ENCODE measurements around the gene ZNF281. TPM values are rescaled to one million over a fixed set of nuclear protein-coding genes. Genes with fewer than 3 reads are reported as not detected.

Gene ZNF281
- total and polyA plus RNA-seq, 2 of the 4 experiments (the other 2 are of a cell fraction), result 7.0 to 37.5 TPM

GRCh38 chr1:200364831-200365230 lies 45.0 kb downstream of the ZNF281 start:
- peak overlapping the region; percentile 64 for H2BK5ac ChIP-seq (ENCODE audit: low read depth, low read length, poor library complexity, severe bottlenecking)
- H3K9me3 ChIP-seq (ENCODE audit: control insufficient read depth, insufficient read depth, low read length), result no peaks in the 10 kb centered on the region
- H4K91ac ChIP-seq (ENCODE audit: insufficient read depth, low read depth, low read length), result peak overlapping the region; percentile 7
- H3K18ac ChIP-seq (ENCODE audit: low read depth, low read length), result peak overlapping the region; percentile 33; the same call in 1 of the 2 replicates
- no peaks in the 10 kb centered on the region for H3K36me3 ChIP-seq (ENCODE audit: control insufficient read depth, insufficient read depth, low read length)
- no peak overlapping the region for H3K4me2 ChIP-seq (ENCODE audit: low read depth, low read length)
- H4K5ac ChIP-seq (ENCODE audit: low read depth, low read length), result peak overlapping the region; percentile 1; the same call in 1 of the 2 replicates
- intact Hi-C loops (cut with micrococcal nuclease) (no loop called here), in situ Hi-C loops (cut with MboI; ENCODE audit: low sequenced_read_pairs) (no loop called here), dilution Hi-C loops (cut with HindIII; ENCODE audit: low sequenced_read_pairs, unreplicated experiment) (no loop called here)
- H3K27me3 ChIP-seq (ENCODE audit: control insufficient read depth, insufficient read depth, low read length), result no peaks in the 10 kb centered on the region
- H3K27ac ChIP-seq (ENCODE audit: insufficient read depth, low read length), result peak overlapping the region; percentile 59
- H2AK9ac ChIP-seq (replicated peaks; ENCODE audit: low read depth, low read length, poor library complexity), result no peak overlapping the region
- DNase-seq (peak; percentile 61), ATAC-seq (ENCODE audit: low read depth) (no peak)
- H3K9me1 ChIP-seq (ENCODE audit: insufficient read depth, low read length), result peaks cover 16% of the 10 kb centered on the region
- TF ChIP-seq CEBPB (IDR thresholded peaks at IDR 0.05; ENCODE audit: low read depth, low read length), result 0 out of 2 replicates have a peak, but pooled peaks have one; percentile 5
- TF ChIP-seq RFX5 (IDR thresholded peaks at IDR 0.05; ENCODE audit: low read depth, low read length), result no peak
- TF ChIP-seq NFE2L2 (IDR thresholded peaks at IDR 0.05; ENCODE audit: low read depth, low read length), result no peak
- TF ChIP-seq RAD21 (IDR thresholded peaks at IDR 0.05; ENCODE audit: low read length), result no peak
- H3K14ac ChIP-seq (replicated peaks; ENCODE audit: low read depth, low read length), result peak overlapping the region; percentile 34
- H4K8ac ChIP-seq (ENCODE audit: low read depth in 2 of 2, low read length in 2 of 2), result peak overlapping the region in 1 of 2 experiments; percentile 47; a peak in 2 of 4 replicates
- BruUV-seq (replicated peaks), result no TSS peak
- ChIA-PET CTCF (interaction anchor here (1.1 kb wide), 1 partner anchor 10 kb away, joined by 3 read pairs; no protein-coding TSS in a partner anchor), POLR2A (ENCODE audit: unreplicated experiment) (no interaction called here)
- H3K4me3 ChIP-seq (ENCODE audit: insufficient read depth, low read depth, low read length), result no peak overlapping the region
- no peak overlapping the region for H3K56ac ChIP-seq (ENCODE audit: extremely low read depth, insufficient read depth, low read length)
- H2AK5ac ChIP-seq (ENCODE audit: low read depth, low read length), result peak overlapping the region; percentile 10; the same call in 1 of the 2 replicates
- H2BK120ac ChIP-seq (ENCODE audit: low read depth, low read length), result peak overlapping the region; percentile 58; the same call in 1 of the 2 replicates
- no peak overlapping the region for H3K23ac ChIP-seq (ENCODE audit: low read depth, low read length)
- peaks cover 16% of the 10 kb centered on the region for H3K4me1 ChIP-seq (ENCODE audit: control insufficient read depth, insufficient read depth, low read length)
- H3K4ac ChIP-seq (ENCODE audit: low read depth, low read length), result peak overlapping the region; percentile 42
- H3K79me1 ChIP-seq (ENCODE audit: low read depth in 1 of 2, low read length in 2 of 2), result no peaks in the 10 kb centered on the region; a peak in 1 of 4 replicates
- no CpG with 5 or more reads among the region's 5 CpGs for WGBS, 2 experiments (ENCODE audit: extremely low coverage in 2 of 2, insufficient read length in 1 of 2)
- H3K9ac ChIP-seq (ENCODE audit: low read depth, low read length), result no peak overlapping the region
- peak overlapping the region; percentile 35; the same call in 1 of the 2 replicates for H2BK20ac ChIP-seq (ENCODE audit: low read depth, low read length)
- no peaks in the 10 kb centered on the region for H4K20me1 ChIP-seq (ENCODE audit: insufficient read depth, low read length)
- 0 out of 3 replicates have a peak overlapping the region, but pooled peaks have one; percentile 39 for H2BK15ac ChIP-seq (ENCODE audit: low read depth, low read length)
- H2AFZ ChIP-seq (replicated peaks; ENCODE audit: low read length, poor library complexity), result no peak overlapping the region
